HUES48 (cell line): ENCODE results near the gene BMP5.
"Not testable (repeated sequence)": the region's sequence is repeated elsewhere in the genome, so short reads cannot be mapped to it uniquely, and the experiment has no call there.

Source experiments
- H3K27ac ChIP-seq: one replicate; pipeline ENCODE4 v1.7.0; 2013; ENCODE audit warnings: low read depth, low read length, inconsistent platforms
- H3K27me3 ChIP-seq: 2 replicates; pipeline ENCODE4 v1.6.1; 2013; ENCODE audit warnings: mild to moderate bottlenecking, low read length; ENCODE audit not compliant: control insufficient read depth, insufficient read depth
- H3K36me3 ChIP-seq: 2 replicates; pipeline ENCODE4 v1.6.1; 2013; ENCODE audit warnings: low read length; ENCODE audit not compliant: control insufficient read depth, insufficient read depth
- H3K4me1 ChIP-seq: 2 replicates; pipeline ENCODE4 v1.6.1; 2013; ENCODE audit warnings: mild to moderate bottlenecking, low read length; ENCODE audit not compliant: control insufficient read depth, insufficient read depth
- H3K4me3 ChIP-seq: 2 replicates; pipeline ENCODE4 v1.5.1; 2013; ENCODE audit warnings: mild to moderate bottlenecking, low read depth, low read length
- H3K9ac ChIP-seq: 2 replicates; pipeline ENCODE4 v1.6.1; 2013; ENCODE audit warnings: mild to moderate bottlenecking, low read depth, low read length, moderate library complexity
- H3K9me3 ChIP-seq: 2 replicates; pipeline ENCODE4 v1.6.1; 2013; ENCODE audit warnings: low read length; ENCODE audit not compliant: control insufficient read depth, insufficient read depth

Gene BMP5

GRCh38 chr6:55875400-55875799, at the start of gene BMP5:
Gene BMP5 (minus strand): TSS chr6:55875590. CDS start chr6:55874865, 725 bp downstream.
- peak within 1 kb of the TSS; percentile 43; the same call in 1 of the 2 replicates for H3K4me3 ChIP-seq
- H3K27me3 ChIP-seq: no peaks in the 10 kb centered on the region

DNA sequence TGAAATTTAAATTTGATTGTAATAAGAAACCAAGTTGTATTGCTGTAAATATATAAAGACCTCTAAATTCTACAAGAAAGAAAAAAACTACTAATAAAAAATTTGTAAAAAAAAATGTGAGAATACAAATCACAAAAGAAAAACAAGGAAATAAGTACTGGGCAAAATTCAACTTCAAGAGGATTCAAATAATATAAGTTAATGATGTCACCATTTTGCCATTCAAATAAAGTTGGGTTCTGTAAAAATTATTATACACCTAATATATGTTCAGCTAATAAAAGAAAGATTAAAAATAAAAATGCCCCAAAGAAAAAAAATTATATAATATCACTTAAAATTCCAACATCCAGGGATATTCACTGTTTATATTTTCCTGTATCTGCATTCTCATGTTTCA, 47.0 kb upstream of the BMP5 start:
- H3K4me3 ChIP-seq: no peak overlapping the region
- no peaks in the 10 kb centered on the region for H3K4me1 ChIP-seq
- H3K9ac ChIP-seq: no peak overlapping the region
- no peaks in the 10 kb centered on the region for H3K9me3 ChIP-seq
- no peak overlapping the region for H3K27ac ChIP-seq
- no peaks in the 10 kb centered on the region for H3K27me3 ChIP-seq
- no peaks in the 10 kb centered on the region for H3K36me3 ChIP-seq

More at GRCh38 chr6:55875400-55875799, at the start of gene BMP5:
- H3K36me3 ChIP-seq: no peaks in the 10 kb centered on the region
- H3K4me1 ChIP-seq: peaks cover 42% of the 10 kb centered on the region
- no peak within 1 kb of the TSS for H3K9ac ChIP-seq
- peak within 1 kb of the TSS; percentile 43 for H3K27ac ChIP-seq
- no peaks in the 10 kb centered on the region for H3K9me3 ChIP-seq

GRCh38 chr6:55919716-55920308, 44.4 kb upstream of the BMP5 start:
- no peaks in the 10 kb centered on the region for H3K9me3 ChIP-seq
- no peaks in the 10 kb centered on the region for H3K36me3 ChIP-seq
- no peak overlapping the region for H3K27ac ChIP-seq
- H3K27me3 ChIP-seq: no peaks in the 10 kb centered on the region
- H3K9ac ChIP-seq: no peak overlapping the region
- peaks cover 5% of the 10 kb centered on the region; the same call in 1 of the 2 replicates for H3K4me1 ChIP-seq
- H3K4me3 ChIP-seq: no peak overlapping the region

- Histone ChIP-seq H3K4me1 (peaks cover 12% of the 10 kb centered on the region), H3K27me3 (no peaks in the 10 kb centered on the region), H3K36me3 (no peaks in the 10 kb centered on the region), H3K9ac (no peak overlapping the region), H3K9me3 (no peaks in the 10 kb centered on the region), H3K27ac (no peak overlapping the region), H3K4me3 (no peak overlapping the region)
Observed at GRCh38 chr6:55918639-55919038, 43.2 kb upstream of the BMP5 start.

- Histone ChIP-seq H3K9me3 (no peaks in the 10 kb centered on the region), H3K27ac (no peak overlapping the region), H3K9ac (no peak overlapping the region), H3K27me3 (no peaks in the 10 kb centered on the region), H3K4me3 (no peak overlapping the region), H3K36me3 (no peaks in the 10 kb centered on the region), H3K4me1 (peaks cover 18% of the 10 kb centered on the region)
Observed at GRCh38 chr6:55917751-55918415, 42.5 kb upstream of the BMP5 start.

GRCh38 chr6:55916188-55916587, 40.8 kb upstream of the BMP5 start:
- Histone ChIP-seq H3K9ac (no peak overlapping the region), H3K36me3 (no peaks in the 10 kb centered on the region), H3K9me3 (no peaks in the 10 kb centered on the region), H3K4me3 (no peak overlapping the region), H3K27me3 (no peaks in the 10 kb centered on the region), H3K27ac (no peak overlapping the region), H3K4me1 (peaks cover 18% of the 10 kb centered on the region)

DNA sequence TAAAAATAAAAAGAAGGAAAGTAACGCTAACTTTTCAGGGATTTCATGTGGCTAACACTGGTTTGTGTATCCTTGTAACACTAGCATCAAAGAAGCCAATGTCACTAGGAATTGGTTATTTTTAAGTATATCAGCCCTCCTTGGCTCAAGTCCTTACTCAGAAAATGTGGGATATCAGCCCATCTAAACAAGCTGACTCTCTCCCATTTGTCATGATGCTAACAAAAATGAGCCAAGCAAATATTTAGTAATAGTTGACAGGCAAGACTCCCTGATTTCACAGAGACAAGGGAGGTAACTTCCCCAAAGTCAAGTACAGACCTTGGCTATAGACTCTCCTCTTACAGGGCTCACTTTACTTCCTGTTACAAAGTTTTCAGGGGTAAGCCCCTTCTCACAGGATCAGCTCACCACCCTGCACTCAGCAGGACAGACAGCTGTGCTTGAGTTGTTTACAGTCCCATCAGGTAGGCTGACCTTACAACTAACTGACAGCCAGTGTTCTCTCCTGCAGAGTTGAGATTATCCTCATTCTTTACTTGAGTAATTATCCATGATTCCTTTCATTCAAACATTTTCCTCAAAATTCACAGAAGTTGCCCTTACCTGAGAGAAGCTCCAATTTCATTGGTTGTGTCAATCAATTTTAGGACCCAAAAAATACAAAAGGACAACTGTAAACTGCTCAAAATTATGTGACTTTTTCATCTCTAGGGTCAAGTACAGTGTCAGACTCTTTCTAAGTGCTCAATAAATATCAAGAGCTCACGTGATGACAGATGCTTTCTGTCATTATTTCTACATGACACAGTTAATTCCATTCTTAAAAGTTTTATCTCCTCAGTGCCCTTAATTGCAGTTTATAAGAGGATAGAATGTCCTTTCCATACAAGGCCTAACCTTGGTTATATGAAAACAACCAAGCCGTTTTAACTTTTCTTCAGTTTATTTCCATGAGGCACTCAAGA, 38.1 kb upstream of the BMP5 start:
- no peaks in the 10 kb centered on the region for H3K27me3 ChIP-seq
- H3K27ac ChIP-seq: peak overlapping the region; percentile 26
- no peak overlapping the region for H3K4me3 ChIP-seq
- peaks cover 18% of the 10 kb centered on the region for H3K4me1 ChIP-seq
- no peaks in the 10 kb centered on the region for H3K36me3 ChIP-seq
- H3K9ac ChIP-seq: no peak overlapping the region
- no peaks in the 10 kb centered on the region for H3K9me3 ChIP-seq

DNA sequence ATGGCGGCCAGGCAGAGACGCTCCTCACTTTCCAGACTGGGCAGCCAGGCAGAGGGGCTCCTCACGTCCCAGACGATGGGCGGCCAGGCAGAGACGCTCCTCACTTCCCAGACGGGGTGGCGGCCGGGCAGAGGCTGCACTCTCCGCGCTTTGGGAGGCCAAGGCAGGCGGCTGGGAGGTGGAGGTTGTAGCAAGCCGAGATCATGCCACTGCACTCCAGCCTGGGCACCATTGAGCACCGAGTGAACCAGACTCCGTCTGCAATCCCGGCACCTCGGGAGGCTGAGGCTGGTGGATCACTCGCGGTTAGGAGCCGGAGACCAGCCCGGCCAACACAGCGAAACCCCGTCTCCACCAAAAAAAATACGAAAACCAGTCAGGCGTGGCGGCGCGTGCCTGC, 35.1 kb upstream of the BMP5 start:
- H3K36me3 ChIP-seq, H3K4me3 ChIP-seq, H3K9ac ChIP-seq, H3K27me3 ChIP-seq, H3K27ac ChIP-seq, H3K9me3 ChIP-seq: not testable (repeated sequence)
- H3K4me1 ChIP-seq: peaks cover 16% of the 10 kb centered on the region

GRCh38 chr6:55909911-55910310, 34.5 kb upstream of the BMP5 start:
- not testable (repeated sequence) for H3K36me3 ChIP-seq, H3K4me3 ChIP-seq, H3K27me3 ChIP-seq, H3K27ac ChIP-seq, H3K9ac ChIP-seq, H3K9me3 ChIP-seq
- H3K4me1 ChIP-seq: peaks cover 13% of the 10 kb centered on the region

DNA sequence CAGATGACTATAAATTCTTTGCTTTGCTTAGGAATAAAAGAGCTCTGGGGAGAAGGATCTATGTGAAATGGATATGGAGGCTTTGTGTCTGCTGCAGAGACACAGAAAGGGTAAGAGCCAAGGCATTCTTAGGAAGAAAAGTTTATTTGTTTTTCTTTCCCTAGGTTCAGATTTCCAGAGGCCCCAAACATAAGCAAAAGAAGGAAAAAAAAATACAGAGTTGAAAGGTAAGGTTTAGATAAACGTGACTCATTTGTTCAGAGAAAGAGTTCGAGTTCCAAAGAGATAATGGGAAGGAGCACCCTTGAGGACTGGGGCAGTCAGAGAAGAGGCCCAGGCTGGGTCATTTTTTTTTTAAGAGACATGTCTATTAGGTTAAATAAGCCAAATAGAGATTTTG, 27.4 kb upstream of the BMP5 start:
- no peaks in the 10 kb centered on the region for H3K27me3 ChIP-seq
- no peak overlapping the region for H3K4me3 ChIP-seq
- no peak overlapping the region for H3K9ac ChIP-seq
- no peak overlapping the region for H3K27ac ChIP-seq
- H3K9me3 ChIP-seq: no peaks in the 10 kb centered on the region
- no peaks in the 10 kb centered on the region for H3K36me3 ChIP-seq
- peaks cover 7% of the 10 kb centered on the region for H3K4me1 ChIP-seq
